HUDEP-2 (cell line): Measurements from ENCODE around the gene SCP2D1.

ENCODE experiments used
- DNase-seq, 76 experiments: peaks; one replicate each; lab custom pipeline; 2025; ENCODE audit not compliant: unreplicated experiment in 76 of 76; lab: John Stamatoyannopoulos, UW

SCP2D1 gene

GRCh38 chr20:18811186-18811585 is 2.4 kb upstream of the SCP2D1 start:
- no peak for DNase-seq

GRCh38 chr20:18811904-18812303 is 1.7 kb upstream of the SCP2D1 start:
- DNase-seq, result no peak

- DNase-seq, result no peak
These were observed 1.8 kb downstream of the SCP2D1 start for GRCh38 chr20:18815194-18815942.

- no peak for DNase-seq
These were observed 9.2 kb downstream of the SCP2D1 start for GRCh38 chr20:18822832-18823231.

GRCh38 chr20:18831830-18832499 is 18.4 kb downstream of the SCP2D1 start:
- DNase-seq, result no peak

- DNase-seq, result no peak
These were observed 19.1 kb downstream of the SCP2D1 start for GRCh38 chr20:18832546-18833200.

GRCh38 chr20:18835466-18836256 is 22.1 kb downstream of the SCP2D1 start:
- DNase-seq, result no peak

- no peak for DNase-seq
These were observed 24.1 kb downstream of the SCP2D1 start for GRCh38 chr20:18837718-18838117.

- peak in 2 of 76 experiments; percentile 2 to 13 for DNase-seq
These were observed 26.1 kb downstream of the SCP2D1 start for GRCh38 chr20:18839507-18840247.

- DNase-seq, result no peak
These were observed 26.7 kb downstream of the SCP2D1 start for GRCh38 chr20:18840248-18840645.

- no peak for DNase-seq
These were observed 31.4 kb downstream of the SCP2D1 start for GRCh38 chr20:18845017-18845416.

GRCh38 chr20:18847226-18847755 is 33.7 kb downstream of the SCP2D1 start:
- DNase-seq, result no peak

GRCh38 chr20:18849131-18849530 is 35.5 kb downstream of the SCP2D1 start:
- DNase-seq, result no peak

- DNase-seq, result no peak
These were observed 38.0 kb downstream of the SCP2D1 start for GRCh38 chr20:18851629-18852028.

- no peak for DNase-seq
These were observed 38.7 kb downstream of the SCP2D1 start for GRCh38 chr20:18852318-18852717.

GRCh38 chr20:18853216-18853615 is 39.6 kb downstream of the SCP2D1 start:
- DNase-seq, result no peak

- no peak for DNase-seq
These were observed 40.5 kb downstream of the SCP2D1 start for GRCh38 chr20:18853946-18854646.

GRCh38 chr20:18855882-18856281 is 42.3 kb downstream of the SCP2D1 start:
- DNase-seq, result no peak

GRCh38 chr20:18856873-18857272 is 43.3 kb downstream of the SCP2D1 start:
- DNase-seq, result no peak
